Nephron (organoid): ENCODE measurements around the gene SEMA5B.

ENCODE experiments used
- H3K27ac Mint-ChIP-seq, 3 experiments: 2 replicates each; pipeline ENCODE4 v1.8.0; 2020; ENCODE audit warnings: mixed read lengths in 3 of 3, mild to moderate bottlenecking in 2 of 3, moderate library complexity in 1 of 3
- H3K27me3 Mint-ChIP-seq: 2 replicates; pipeline ENCODE4 v1.8.0; 2021; ENCODE audit warnings: low read depth, mild to moderate bottlenecking, moderate library complexity, mixed read lengths
- H3K36me3 Mint-ChIP-seq: 2 replicates; pipeline ENCODE4 v1.8.0; 2020; ENCODE audit warnings: low read depth, mixed read lengths
- H3K4me1 Mint-ChIP-seq: 2 replicates; pipeline ENCODE4 v1.8.0; 2020; ENCODE audit warnings: mixed read lengths
- H3K4me3 Mint-ChIP-seq, 3 experiments: 2 replicates each; pipeline ENCODE4 v1.8.0; 2020; ENCODE audit warnings: mild to moderate bottlenecking in 3 of 3, mixed read lengths in 3 of 3, moderate library complexity in 2 of 3
- H3K9me3 Mint-ChIP-seq: 2 replicates; pipeline ENCODE4 v1.8.0; 2020; ENCODE audit warnings: mixed read lengths
- CTCF ChIP-seq, 3 experiments: fragments of 200-600 bp; sonication (generic); IDR thresholded peaks; one replicate each; pipeline ENCODE4 v1.5.0; 2021; ENCODE audit warnings: antibody characterized with exemption in 3 of 3; ENCODE audit not compliant: unreplicated experiment in 3 of 3

SEMA5B gene

GRCh38 chr3:123013876-123014275, 13.7 kb downstream of the SEMA5B start:
- Mint-ChIP-seq H3K9me3 (no peaks in the 10 kb centered on the region), H3K27me3 (peaks cover 28% of the 10 kb centered on the region)

GRCh38 chr3:123012652-123013051, 14.9 kb downstream of the SEMA5B start:
- peaks cover 19% of the 10 kb centered on the region for H3K27me3 Mint-ChIP-seq
- no peak overlapping the region for H3K4me3 Mint-ChIP-seq
- TF ChIP-seq CTCF (IDR thresholded peaks at IDR 0.05; ENCODE audit: unreplicated experiment in 3 of 3) = no peak
- no peaks in the 10 kb centered on the region for H3K36me3 Mint-ChIP-seq
- no peaks in the 10 kb centered on the region for H3K9me3 Mint-ChIP-seq
- no peak overlapping the region for H3K27ac Mint-ChIP-seq
- peaks cover 33% of the 10 kb centered on the region for H3K4me1 Mint-ChIP-seq

More at GRCh38 chr3:123013876-123014275, 13.7 kb downstream of the SEMA5B start:
- Mint-ChIP-seq H3K27ac (peak overlapping the region in 2 of 3 experiments; percentile 44 to 45), H3K36me3 (no peaks in the 10 kb centered on the region), H3K4me3 (no peak overlapping the region), H3K4me1 (peaks cover 29% of the 10 kb centered on the region)
- TF ChIP-seq CTCF (IDR thresholded peaks at IDR 0.05; ENCODE audit: unreplicated experiment in 3 of 3) = no peak

- Mint-ChIP-seq H3K36me3 (no peaks in the 10 kb centered on the region), H3K27ac (no peak overlapping the region), H3K4me3 (no peak overlapping the region), H3K27me3 (peaks cover 19% of the 10 kb centered on the region), H3K9me3 (no peaks in the 10 kb centered on the region), H3K4me1 (peaks cover 45% of the 10 kb centered on the region)
- no peak for TF ChIP-seq CTCF (IDR thresholded peaks at IDR 0.05; ENCODE audit: unreplicated experiment in 3 of 3)
Measured at GRCh38 chr3:123011447-123011846, 16.1 kb downstream of the SEMA5B start.

- peaks cover 23% of the 10 kb centered on the region for H3K27me3 Mint-ChIP-seq
- no peak for TF ChIP-seq CTCF (IDR thresholded peaks at IDR 0.05; ENCODE audit: unreplicated experiment in 3 of 3)
- H3K9me3 Mint-ChIP-seq = no peaks in the 10 kb centered on the region
- H3K36me3 Mint-ChIP-seq = no peaks in the 10 kb centered on the region
- peaks cover 44% of the 10 kb centered on the region for H3K4me1 Mint-ChIP-seq
- no peak overlapping the region for H3K27ac Mint-ChIP-seq
- H3K4me3 Mint-ChIP-seq = no peak overlapping the region
Measured at GRCh38 chr3:123008840-123009239, 18.7 kb downstream of the SEMA5B start.

- peaks cover 46% of the 10 kb centered on the region for H3K4me1 Mint-ChIP-seq
- no peak for TF ChIP-seq CTCF (IDR thresholded peaks at IDR 0.05; ENCODE audit: unreplicated experiment in 3 of 3)
Measured at GRCh38 chr3:123006609-123007008, 21.0 kb downstream of the SEMA5B start.

GRCh38 chr3:123005291-123005690, 22.3 kb downstream of the SEMA5B start:
- TF ChIP-seq CTCF (IDR thresholded peaks at IDR 0.05; ENCODE audit: unreplicated experiment in 3 of 3) = no peak
- H3K9me3 Mint-ChIP-seq = no peaks in the 10 kb centered on the region
- H3K27ac Mint-ChIP-seq = no peak overlapping the region
- peaks cover 51% of the 10 kb centered on the region for H3K4me1 Mint-ChIP-seq
- H3K27me3 Mint-ChIP-seq = peaks cover 20% of the 10 kb centered on the region
- H3K36me3 Mint-ChIP-seq = no peaks in the 10 kb centered on the region
- no peak overlapping the region for H3K4me3 Mint-ChIP-seq

More at GRCh38 chr3:123006609-123007008, 21.0 kb downstream of the SEMA5B start:
- Mint-ChIP-seq H3K9me3 (no peaks in the 10 kb centered on the region), H3K27me3 (peaks cover 23% of the 10 kb centered on the region), H3K27ac (no peak overlapping the region), H3K4me3 (no peak overlapping the region), H3K36me3 (no peaks in the 10 kb centered on the region)
